CD4-positive, alpha-beta T cell treated with Interleukin-15 for 4 hours (primary cell): ENCODE results near the gene DCDC2C.

Experiments used
- DNase-seq: peaks from one replicate; pipeline ENCODE4 v3.0.0-alpha.2; 2020; ENCODE audit warnings: low spot score

DCDC2C gene, protein sequence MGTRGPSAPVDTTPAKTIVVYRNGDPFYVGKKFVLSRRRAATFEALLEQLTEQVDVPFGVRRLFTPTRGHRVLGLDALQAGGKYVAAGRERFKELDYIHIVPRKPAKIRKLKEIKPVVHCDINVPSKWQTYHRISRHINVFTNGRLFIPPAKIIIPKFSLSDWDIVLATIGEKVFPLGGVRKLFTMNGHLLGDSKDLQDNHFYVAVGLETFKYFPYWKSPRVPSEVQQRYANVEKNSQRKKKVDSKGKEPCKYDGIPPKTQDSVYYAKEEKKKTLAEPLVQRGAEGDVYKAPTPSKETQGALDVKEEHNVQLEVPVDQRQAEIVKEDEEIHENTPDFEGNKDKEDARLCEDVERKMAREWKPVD

GRCh38 chr2:3703236-3703756, at the start of gene DCDC2C:
DCDC2C (plus strand) TSS chr2:3703575; CDS start chr2:3703752, 177 bp downstream.
- no peak for DNase-seq

- DNase-seq, result no peak
Measured at GRCh38 chr2:3654011-3654410, 49.4 kb upstream of the DCDC2C start.

DNA sequence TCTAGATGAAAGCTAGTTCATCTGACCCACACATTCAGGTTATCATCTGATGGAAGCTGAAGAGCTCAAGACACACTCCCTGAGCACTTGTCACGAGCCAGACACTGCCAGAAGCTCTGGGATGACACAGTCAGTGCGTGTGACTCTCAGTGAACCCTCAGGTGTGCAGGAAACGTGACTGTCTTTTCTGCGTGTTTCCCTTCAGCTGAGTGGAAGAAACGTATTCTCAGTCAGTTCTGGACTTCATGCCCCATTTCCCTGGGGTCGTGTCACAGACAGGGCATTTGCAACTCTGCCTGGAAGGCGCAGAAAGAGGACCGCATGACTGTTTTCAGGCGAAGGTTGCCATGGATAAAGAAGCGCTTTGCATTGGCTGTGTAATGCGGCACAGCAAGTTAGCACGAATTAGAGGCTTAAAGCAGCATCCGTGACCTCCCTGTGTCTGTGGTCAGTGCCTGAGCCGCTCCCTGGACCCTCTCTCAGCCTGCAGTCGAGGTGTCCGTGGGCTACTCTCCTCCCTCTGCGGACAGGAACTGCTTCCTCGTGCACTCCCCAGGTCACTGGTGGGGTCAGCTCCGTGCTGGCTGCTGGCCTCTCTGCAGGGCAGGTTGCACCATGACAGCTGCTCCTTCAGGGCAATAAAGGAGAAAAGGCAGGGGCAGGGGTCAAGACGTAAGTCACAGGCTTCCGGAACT, 48.7 kb upstream of the DCDC2C start:
- DNase-seq, result no peak

DNA sequence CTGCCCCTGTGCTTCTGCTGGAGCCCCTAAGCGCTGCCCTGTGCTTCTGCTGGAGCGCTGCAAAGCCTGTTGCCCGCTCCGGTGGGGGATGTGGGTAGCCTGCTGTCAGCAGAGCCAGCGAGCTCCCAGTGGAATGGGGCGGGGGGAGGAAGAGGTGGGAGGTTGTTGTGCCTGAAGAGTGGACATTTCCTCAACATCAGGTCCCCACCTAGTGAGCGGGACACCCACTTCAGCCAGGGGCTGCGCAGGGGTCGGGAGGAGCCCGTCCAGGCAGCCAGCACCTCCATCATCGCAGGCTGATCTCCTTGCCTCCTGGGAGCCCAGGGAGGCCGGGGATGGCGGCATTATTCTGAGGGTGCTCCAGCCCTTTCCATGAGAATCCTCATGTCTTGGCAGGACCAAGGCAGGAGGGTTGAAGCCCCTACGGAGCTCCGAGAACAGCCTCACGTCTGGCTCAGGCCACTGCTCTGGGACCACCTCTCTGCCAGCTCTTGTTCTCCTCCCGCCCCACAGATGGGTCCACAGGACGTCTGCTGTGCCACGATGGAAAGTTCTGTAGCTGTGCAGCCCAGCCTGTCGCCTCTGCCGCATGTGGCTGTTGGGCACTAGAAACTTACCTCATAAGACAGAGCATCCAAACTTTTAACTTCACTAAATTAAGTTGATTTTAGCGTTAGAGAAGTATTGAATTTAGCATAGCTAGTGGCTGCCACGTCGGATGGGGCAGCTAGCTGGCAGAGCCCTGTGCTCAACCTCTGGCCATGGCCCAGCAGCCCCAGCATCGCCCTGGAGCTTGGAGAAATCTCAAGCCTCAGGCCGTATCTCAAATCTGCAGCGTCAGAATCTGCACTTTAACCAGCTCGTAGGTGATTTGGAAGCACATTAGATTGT, 47.3 kb upstream of the DCDC2C start:
- no peak for DNase-seq

GRCh38 chr2:3656762-3657721, 46.3 kb upstream of the DCDC2C start:
- no peak for DNase-seq

DNA sequence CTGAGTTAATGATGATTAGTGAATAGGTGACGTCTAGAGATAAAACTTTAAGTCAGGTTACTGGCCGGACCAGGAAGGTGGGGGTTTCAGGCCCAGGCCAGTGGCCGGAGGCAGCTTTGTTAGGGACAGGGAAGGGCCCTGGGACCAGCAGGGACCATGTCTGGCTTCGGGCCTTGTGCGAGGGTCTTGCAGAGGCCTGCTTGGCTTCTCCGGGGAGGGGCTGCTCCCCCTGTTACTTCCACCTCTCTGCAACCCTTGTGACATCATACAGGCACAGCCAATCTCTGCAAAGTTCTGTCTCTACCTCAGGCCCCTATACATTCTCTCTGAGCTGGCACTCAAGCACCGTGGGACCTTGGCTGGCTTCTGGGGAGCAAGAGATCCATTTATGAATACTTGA, 45.5 kb upstream of the DCDC2C start, which contains the start of gene ALLC:
Gene ALLC, plus strand, starts transcription at position 320 of the 400 bp plus-strand sequence. CDS start 12,958 bp downstream, outside the sequence.
- no peak for DNase-seq

GRCh38 chr2:3659447-3660432, 43.6 kb upstream of the DCDC2C start:
- DNase-seq, result no peak

DNA sequence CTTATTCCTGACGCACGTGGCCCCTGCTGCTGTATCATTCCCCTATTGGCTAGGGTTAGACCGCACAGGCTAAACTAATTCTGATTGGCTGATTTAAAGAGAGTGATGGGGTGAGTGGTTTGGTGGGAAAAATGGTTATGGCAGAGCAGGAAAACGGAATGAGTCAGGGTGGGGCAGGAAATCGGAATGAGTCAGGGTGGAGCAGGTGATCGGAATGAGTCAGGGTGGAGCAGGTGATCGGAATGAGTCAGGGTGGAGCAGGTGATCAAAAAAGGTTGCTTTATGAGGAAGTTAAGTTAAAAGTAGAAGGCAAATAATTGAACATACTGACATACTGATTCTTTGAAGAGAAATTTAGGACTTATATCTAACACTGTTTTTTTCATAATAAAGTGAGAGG, 42.7 kb upstream of the DCDC2C start:
- peak; percentile 10 for DNase-seq

DNA sequence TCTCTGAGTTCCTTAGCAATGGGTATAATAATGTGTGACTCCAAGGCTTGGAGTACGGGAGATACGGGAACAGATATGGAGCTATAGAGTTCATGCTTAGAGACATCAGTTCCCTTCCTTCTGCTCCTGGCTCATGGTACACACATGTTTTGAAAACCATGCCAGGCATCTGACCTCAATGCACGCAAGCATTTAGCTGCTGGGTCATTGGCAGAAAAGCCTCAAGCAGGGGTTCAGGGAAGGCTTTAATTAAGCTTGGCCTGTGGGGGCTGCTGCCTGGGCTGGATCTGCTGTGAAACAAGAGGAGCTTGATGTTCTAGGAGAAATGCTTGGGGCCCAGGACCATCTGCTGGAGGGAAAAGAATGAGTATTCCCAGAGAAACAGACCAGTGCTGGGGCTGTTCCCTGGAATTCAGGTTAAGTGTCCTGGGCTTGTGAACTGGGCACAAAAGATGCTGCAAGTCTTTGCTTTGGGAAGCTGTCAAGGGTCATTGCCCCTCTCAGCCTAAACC, 42.2 kb upstream of the DCDC2C start:
- DNase-seq, result no peak

DNA sequence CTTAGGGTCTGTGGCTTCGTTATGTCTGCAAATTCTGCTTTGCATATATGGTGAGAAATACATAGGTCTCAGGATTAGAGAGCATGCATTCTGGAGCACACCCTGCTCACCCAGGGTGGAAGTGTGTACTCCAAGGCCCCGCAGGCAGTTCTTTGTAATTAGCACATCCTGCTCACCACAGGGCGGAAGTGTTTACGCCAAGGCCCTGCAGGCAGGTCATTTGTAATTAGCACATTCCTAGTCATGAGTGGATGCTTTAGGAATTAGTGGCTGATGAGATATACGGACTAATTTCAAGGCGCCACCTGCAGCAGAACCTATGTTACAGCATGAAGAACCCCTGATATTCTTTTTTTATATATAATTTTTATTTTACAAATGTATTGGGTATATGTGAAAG, 41.1 kb upstream of the DCDC2C start:
- DNase-seq, result no peak

DNA sequence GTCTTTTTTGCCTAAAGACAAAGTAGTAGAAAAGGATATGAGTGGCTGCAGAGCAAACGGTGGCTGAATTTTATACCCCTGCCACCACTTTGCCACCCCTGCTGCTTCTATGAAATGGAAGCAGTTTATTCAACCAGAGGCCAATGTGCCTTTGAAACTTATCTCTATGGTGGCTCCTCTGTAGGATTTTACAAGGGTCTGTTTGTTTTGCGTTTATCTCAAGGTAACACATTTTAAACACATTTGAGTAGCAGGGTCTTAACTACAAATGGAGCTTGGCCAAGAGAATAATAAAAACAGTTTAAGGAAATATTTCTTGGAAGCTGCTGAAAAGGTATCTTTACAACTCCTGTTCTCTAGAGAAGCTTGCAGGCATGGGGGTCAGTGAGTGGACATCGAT, 39.3 kb upstream of the DCDC2C start:
- no peak for DNase-seq

DNA sequence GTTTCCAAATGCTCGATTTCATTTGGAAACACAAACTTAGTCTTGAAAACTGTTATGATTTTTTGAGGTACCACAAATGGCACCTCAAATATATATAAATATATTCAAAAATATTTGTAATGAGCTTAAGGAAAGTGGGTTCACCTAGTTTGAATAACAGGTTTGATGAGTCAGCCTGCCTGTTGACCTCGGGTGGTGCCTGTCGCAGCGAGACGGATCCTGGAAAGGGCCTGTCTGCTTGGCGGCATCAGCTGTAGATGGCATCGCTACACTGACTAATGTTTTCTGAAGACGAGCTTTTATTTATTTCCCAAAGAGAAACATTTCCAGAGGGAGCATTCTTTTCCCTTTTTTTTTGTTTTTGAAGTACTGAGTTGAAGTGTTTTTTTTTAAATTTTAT, 38.5 kb upstream of the DCDC2C start:
- DNase-seq, result no peak

DNA sequence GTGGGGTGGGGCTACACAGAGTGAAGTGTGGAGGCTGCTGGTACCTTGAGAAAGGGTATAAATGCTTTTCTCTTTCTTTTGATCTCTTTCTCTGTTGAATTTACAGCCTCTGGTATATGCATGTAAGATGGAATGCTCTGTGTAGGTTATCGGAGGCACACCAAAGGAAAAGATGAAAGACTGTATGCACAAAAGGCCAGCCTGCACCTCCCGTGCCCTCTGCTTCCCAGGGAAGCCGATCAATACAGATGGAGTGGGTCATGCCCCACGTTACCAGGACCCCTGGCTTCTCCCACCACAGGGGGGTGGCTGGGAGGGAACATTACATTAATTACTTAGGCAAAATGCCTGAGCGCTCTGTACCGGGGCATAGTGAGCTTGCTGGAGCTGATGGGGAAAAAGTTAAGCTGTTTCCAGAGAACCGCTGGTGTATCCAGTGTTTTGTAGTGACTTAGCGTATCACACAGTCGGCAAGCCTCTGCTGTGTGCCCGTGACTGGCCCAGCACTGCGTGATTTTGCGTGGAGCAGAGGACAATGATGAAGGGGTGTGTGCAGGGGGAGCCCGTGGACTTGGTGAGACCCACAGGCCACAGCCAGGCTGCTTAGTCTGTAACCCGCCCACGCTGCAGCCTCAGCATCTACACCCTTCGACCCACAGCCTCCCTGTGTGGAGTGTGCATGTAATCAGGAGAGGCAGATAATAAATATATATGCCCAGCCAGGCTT, 37.3 kb upstream of the DCDC2C start:
- no peak for DNase-seq

- no peak for DNase-seq
Measured at GRCh38 chr2:3666613-3666975, 36.8 kb upstream of the DCDC2C start.

- DNase-seq, result no peak
Measured at GRCh38 chr2:3667151-3667631, 36.2 kb upstream of the DCDC2C start.

DNA sequence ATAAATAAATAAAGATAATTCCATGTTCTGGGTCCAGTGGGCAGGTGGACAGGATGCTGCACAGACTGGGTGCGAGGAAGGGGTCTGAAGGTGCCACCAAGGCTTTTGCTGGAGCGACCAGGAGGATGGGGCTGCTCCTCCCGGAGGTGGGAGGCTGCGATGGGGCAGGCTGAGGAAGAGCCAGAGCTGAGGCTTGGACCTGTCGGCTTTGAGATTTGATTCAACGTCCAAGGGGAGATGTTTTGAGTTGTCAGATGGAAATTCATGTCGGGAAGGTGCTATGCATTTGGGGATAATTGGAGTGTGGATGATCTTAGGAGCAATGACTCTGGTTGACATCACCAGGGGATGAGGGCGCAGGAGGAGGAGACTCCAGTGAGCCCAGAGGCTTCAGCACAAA, 33.7 kb upstream of the DCDC2C start:
- DNase-seq, result no peak

- DNase-seq, result no peak
Measured at GRCh38 chr2:3670376-3670775, 33.0 kb upstream of the DCDC2C start.

- DNase-seq, result no peak
Measured at GRCh38 chr2:3670941-3671340, 32.4 kb upstream of the DCDC2C start.
